D341Med (cell line): ENCODE measurements around the gene PODXL2.
A peak's percentile ranks its signal among the peaks of the same experiment; 100 is the strongest.

Source experiments
- DNase-seq: peaks from one replicate; pipeline ENCODE4 v3.0.0; 2012; ENCODE audit warnings: low spot score

PODXL2 gene

GRCh38 chr3:127655641-127656040 lies 26.7 kb downstream of the PODXL2 start:
- DNase-seq = no peak

- no peak for DNase-seq
Measured at GRCh38 chr3:127656906-127657305, 27.9 kb downstream of the PODXL2 start.

- no peak for DNase-seq
Measured at GRCh38 chr3:127658234-127658633, 29.2 kb downstream of the PODXL2 start.

- peak; percentile 14 for DNase-seq
Measured at GRCh38 chr3:127660621-127661251, 31.8 kb downstream of the PODXL2 start.

- DNase-seq = no peak
Measured at GRCh38 chr3:127661600-127661999, 32.6 kb downstream of the PODXL2 start.

- DNase-seq = no peak
Measured at GRCh38 chr3:127662001-127662469, 33.0 kb downstream of the PODXL2 start.

GRCh38 chr3:127663151-127663550 lies 34.2 kb downstream of the PODXL2 start:
- DNase-seq = no peak

GRCh38 chr3:127665165-127665564 lies 36.2 kb downstream of the PODXL2 start:
- DNase-seq = no peak

GRCh38 chr3:127665586-127665985 lies 36.6 kb downstream of the PODXL2 start:
- no peak for DNase-seq

- no peak for DNase-seq
Measured at GRCh38 chr3:127666676-127667075, 37.7 kb downstream of the PODXL2 start.

GRCh38 chr3:127667119-127667681 lies 38.2 kb downstream of the PODXL2 start:
- peak; percentile 21 for DNase-seq

GRCh38 chr3:127668906-127669305 lies 39.9 kb downstream of the PODXL2 start:
- no peak for DNase-seq

GRCh38 chr3:127669541-127670228 lies 40.7 kb downstream of the PODXL2 start:
- DNase-seq = no peak

GRCh38 chr3:127670229-127670559 lies 41.2 kb downstream of the PODXL2 start:
- no peak for DNase-seq

- no peak for DNase-seq
Measured at GRCh38 chr3:127670761-127671522, 42.0 kb downstream of the PODXL2 start.

GRCh38 chr3:127671523-127672428 lies 42.8 kb downstream of the PODXL2 start:
- no peak for DNase-seq

GRCh38 chr3:127672429-127673190 lies 43.6 kb downstream of the PODXL2 start, which contains the start of gene ABTB1:
Gene ABTB1, plus strand, starts transcription at chr3:127672952. Its CDS starts 74 bp downstream, at chr3:127673026.
- DNase-seq = peak; percentile 97

- DNase-seq = peak; percentile 72
Measured at GRCh38 chr3:127673191-127674100, 44.5 kb downstream of the PODXL2 start.

GRCh38 chr3:127674101-127674721 lies 45.2 kb downstream of the PODXL2 start:
- DNase-seq = no peak
